Trophoblast cell (in vitro differentiated cells and primary cell): ENCODE results near the gene CPNE2.

Experiments
- DNase-seq, 2 donors: peaks; one replicate each; pipeline ENCODE4 v3.0.0-alpha.2; 2016
- H2AFZ ChIP-seq: 2 replicates; pipeline ENCODE4 v1.6.1; 2013; ENCODE audit warnings: low read length, moderate library complexity, mild to moderate bottlenecking; ENCODE audit not compliant: insufficient read depth, poor library complexity
- H2AK5ac ChIP-seq: 2 replicates; pipeline ENCODE4 v1.6.1; 2013; ENCODE audit warnings: mild to moderate bottlenecking, low read length
- H2BK120ac ChIP-seq: 2 replicates; pipeline ENCODE4 v1.6.1; 2013; ENCODE audit warnings: low read length, mild to moderate bottlenecking, moderate library complexity; ENCODE audit not compliant: insufficient read depth, poor library complexity
- H2BK12ac ChIP-seq: 2 replicates; pipeline ENCODE4 v1.6.1; 2013; ENCODE audit warnings: mild to moderate bottlenecking, low read length, moderate library complexity
- H2BK5ac ChIP-seq: 2 replicates; pipeline ENCODE4 v1.6.1; 2013; ENCODE audit warnings: low read length, low read depth, moderate library complexity, mild to moderate bottlenecking; ENCODE audit not compliant: poor library complexity
- H3K14ac ChIP-seq: 2 replicates; pipeline ENCODE4 v1.6.1; 2013; ENCODE audit warnings: mild to moderate bottlenecking, low read length
- H3K18ac ChIP-seq: 2 replicates; pipeline ENCODE4 v1.6.1; 2013; ENCODE audit warnings: mild to moderate bottlenecking, low read length
- H3K23ac ChIP-seq: 2 replicates; pipeline ENCODE4 v1.6.1; 2013; ENCODE audit warnings: low read length
- H3K27ac ChIP-seq: 2 replicates; pipeline ENCODE4 v1.5.1; 2013; ENCODE audit warnings: low read depth, mild to moderate bottlenecking, inconsistent platforms, low read length, moderate library complexity
- H3K27me3 ChIP-seq: 2 replicates; pipeline ENCODE4 v1.6.1; 2013; ENCODE audit warnings: inconsistent platforms, mild to moderate bottlenecking, low read length, moderate library complexity; ENCODE audit not compliant: insufficient read depth
- H3K36me3 ChIP-seq, 2 experiments: 1 replicate in 1 of 2; 2 replicates in 1 of 2; pipeline ENCODE4 v1.6.1; 2013; ENCODE audit warnings: low read length in 2 of 2, mild to moderate bottlenecking in 2 of 2, moderate library complexity in 1 of 2; ENCODE audit not compliant: insufficient read depth in 2 of 2, control insufficient read depth in 1 of 2
- H3K4ac ChIP-seq: 2 replicates; pipeline ENCODE4 v1.6.1; 2013; ENCODE audit warnings: low read depth, mild to moderate bottlenecking, low read length, moderate library complexity
- H3K4me1 ChIP-seq, 2 experiments: 1 replicate in 1 of 2; 2 replicates in 1 of 2; pipeline ENCODE4 v1.6.1; 2013; ENCODE audit warnings: low read length in 2 of 2, mild to moderate bottlenecking in 2 of 2, moderate library complexity in 1 of 2; ENCODE audit not compliant: insufficient read depth in 2 of 2, control insufficient read depth in 1 of 2
- H3K4me2 ChIP-seq: 2 replicates; pipeline ENCODE4 v1.6.1; 2013; ENCODE audit warnings: inconsistent platforms, mild to moderate bottlenecking, low read length, moderate library complexity
- H3K4me3 ChIP-seq: 2 replicates; pipeline ENCODE4 v1.5.1; 2013; ENCODE audit warnings: mild to moderate bottlenecking, low read depth, low read length, inconsistent platforms
- H3K79me1 ChIP-seq: one replicate; pipeline ENCODE4 v1.6.1; 2013; ENCODE audit warnings: low read length
- H3K79me2 ChIP-seq: 2 replicates; pipeline ENCODE4 v1.6.1; 2013; ENCODE audit warnings: low read length, mild to moderate bottlenecking; ENCODE audit not compliant: control insufficient read depth, insufficient read depth, poor library complexity
- H3K9ac ChIP-seq: 2 replicates; pipeline ENCODE4 v1.6.1; 2013; ENCODE audit warnings: mild to moderate bottlenecking, low read length
- H3K9me3 ChIP-seq: 2 replicates; pipeline ENCODE4 v1.6.1; 2013; ENCODE audit warnings: low read depth, mild to moderate bottlenecking, control low read depth, inconsistent platforms, low read length; ENCODE audit not compliant: insufficient read depth
- H4K12ac ChIP-seq: 2 replicates; pipeline ENCODE4 v1.6.1; 2013; ENCODE audit warnings: low read depth, mild to moderate bottlenecking, low read length, moderate library complexity
- H4K8ac ChIP-seq: 2 replicates; pipeline ENCODE4 v1.6.1; 2013; ENCODE audit warnings: low read depth, mild to moderate bottlenecking, low read length, moderate library complexity
- H4K91ac ChIP-seq: one replicate; pipeline ENCODE4 v1.6.1; 2013; ENCODE audit warnings: low read depth, mild to moderate bottlenecking, low read length, moderate library complexity
- WGBS: extraction: QIAGEN DNeasy Blood & Tissue Kit; methylation state at CpG from one replicate; pipeline ENCODE4 v1.1.7; 2013; ENCODE audit warnings: missing lambda C conversion rate; ENCODE audit not compliant: insufficient read length, insufficient coverage; ENCODE audit errors: extremely low coverage; 5-methylcytosine and 5-hydroxymethylcytosine counted together

CPNE2 gene

GRCh38 chr16:57133031-57133430 lies 40.6 kb downstream of the CPNE2 start:
- Histone ChIP-seq H3K4ac (no peak overlapping the region), H3K4me1 (peaks cover 0 to 5% of the 10 kb centered on the region in 2 experiments), H3K36me3 (peaks cover 14 to 19% of the 10 kb centered on the region in 2 experiments), H2BK120ac (no peak overlapping the region), H3K9me3 (peaks cover 1% of the 10 kb centered on the region), H2BK5ac (no peak overlapping the region), H4K8ac (no peak overlapping the region), H3K14ac (no peak overlapping the region), H3K79me1 (no peaks in the 10 kb centered on the region), H4K12ac (no peak overlapping the region), H3K4me3 (no peak overlapping the region), H3K79me2 (no peaks in the 10 kb centered on the region), H3K9ac (no peak overlapping the region), H2AK5ac (no peak overlapping the region), H3K23ac (no peak overlapping the region), H2BK12ac (no peak overlapping the region), H3K27ac (no peak overlapping the region), H3K27me3 (no peaks in the 10 kb centered on the region), H3K18ac (no peak overlapping the region), H3K4me2 (no peak overlapping the region), H4K91ac (no peak overlapping the region), H2AFZ (no peak overlapping the region)
- DNase-seq, result no peak
- WGBS, result no CpG with 5 or more reads among the region's 4 CpGs

- no peak overlapping the region for H4K12ac ChIP-seq
- H3K4me3 ChIP-seq, result no peak overlapping the region
- WGBS, result no CpG with 5 or more reads among the region's 10 CpGs
Observed at GRCh38 chr16:57133886-57134285, 41.5 kb downstream of the CPNE2 start.

GRCh38 chr16:57134982-57135381 lies 42.6 kb downstream of the CPNE2 start:
- H3K23ac ChIP-seq, result no peak overlapping the region
- H3K4ac ChIP-seq, result no peak overlapping the region
- H3K9me3 ChIP-seq, result peaks cover 3% of the 10 kb centered on the region
- WGBS, result no CpG with 5 or more reads among the region's 2 CpGs
- peaks cover 14 to 15% of the 10 kb centered on the region in 2 experiments for H3K36me3 ChIP-seq
- H3K4me3 ChIP-seq, result no peak overlapping the region
- H3K4me2 ChIP-seq, result no peak overlapping the region
- peaks cover 8 to 15% of the 10 kb centered on the region in 2 experiments for H3K4me1 ChIP-seq
- H3K9ac ChIP-seq, result no peak overlapping the region
- no peak overlapping the region for H3K18ac ChIP-seq
- H3K79me2 ChIP-seq, result no peaks in the 10 kb centered on the region
- H2BK5ac ChIP-seq, result no peak overlapping the region
- no peak overlapping the region for H2AFZ ChIP-seq
- no peak overlapping the region for H4K8ac ChIP-seq
- H3K79me1 ChIP-seq, result no peaks in the 10 kb centered on the region
- no peak overlapping the region for H3K14ac ChIP-seq
- H2AK5ac ChIP-seq, result no peak overlapping the region
- H3K27ac ChIP-seq, result no peak overlapping the region
- H2BK120ac ChIP-seq, result no peak overlapping the region
- no peaks in the 10 kb centered on the region for H3K27me3 ChIP-seq
- H2BK12ac ChIP-seq, result no peak overlapping the region
- DNase-seq, result no peak
- H4K91ac ChIP-seq, result no peak overlapping the region
- no peak overlapping the region for H4K12ac ChIP-seq

More at GRCh38 chr16:57133886-57134285, 41.5 kb downstream of the CPNE2 start:
- H4K8ac ChIP-seq, result no peak overlapping the region
- no peak overlapping the region for H3K27ac ChIP-seq
- H4K91ac ChIP-seq, result no peak overlapping the region
- no peaks in the 10 kb centered on the region for H3K79me1 ChIP-seq
- H2BK120ac ChIP-seq, result no peak overlapping the region
- H2AK5ac ChIP-seq, result no peak overlapping the region
- H3K18ac ChIP-seq, result no peak overlapping the region
- no peak overlapping the region for H2BK12ac ChIP-seq
- no peak overlapping the region for H3K4ac ChIP-seq
- H2BK5ac ChIP-seq, result no peak overlapping the region
- H3K9me3 ChIP-seq, result peaks cover 3% of the 10 kb centered on the region
- H3K23ac ChIP-seq, result no peak overlapping the region
- no peaks in the 10 kb centered on the region for H3K27me3 ChIP-seq
- no peak for DNase-seq
- H3K36me3 ChIP-seq, result peaks cover 14 to 18% of the 10 kb centered on the region in 2 experiments
- H3K4me2 ChIP-seq, result no peak overlapping the region
- no peak overlapping the region for H2AFZ ChIP-seq
- H3K4me1 ChIP-seq, result peaks cover 5 to 7% of the 10 kb centered on the region in 2 experiments
- no peaks in the 10 kb centered on the region for H3K79me2 ChIP-seq
- no peak overlapping the region for H3K9ac ChIP-seq
- H3K14ac ChIP-seq, result no peak overlapping the region

- no peak overlapping the region for H3K4me3 ChIP-seq
- no peak overlapping the region for H3K4ac ChIP-seq
- no peak overlapping the region for H3K9ac ChIP-seq
- H3K4me1 ChIP-seq, result peaks cover 8 to 22% of the 10 kb centered on the region in 2 experiments
- H3K27ac ChIP-seq, result no peak overlapping the region
- H3K9me3 ChIP-seq, result peaks cover 3% of the 10 kb centered on the region
- no peaks in the 10 kb centered on the region for H3K79me1 ChIP-seq
- H2AFZ ChIP-seq, result no peak overlapping the region
- H4K8ac ChIP-seq, result no peak overlapping the region
- H2BK120ac ChIP-seq, result no peak overlapping the region
- no peaks in the 10 kb centered on the region for H3K27me3 ChIP-seq
- H4K91ac ChIP-seq, result no peak overlapping the region
- no peak overlapping the region for H3K18ac ChIP-seq
- H2AK5ac ChIP-seq, result no peak overlapping the region
- H3K23ac ChIP-seq, result no peak overlapping the region
- H3K79me2 ChIP-seq, result no peaks in the 10 kb centered on the region
- H4K12ac ChIP-seq, result no peak overlapping the region
- H2BK5ac ChIP-seq, result no peak overlapping the region
- no peak overlapping the region for H3K4me2 ChIP-seq
- WGBS, result no CpG with 5 or more reads among the region's 14 CpGs
- DNase-seq, result no peak
- H3K14ac ChIP-seq, result no peak overlapping the region
- peaks cover 10 to 14% of the 10 kb centered on the region in 2 experiments for H3K36me3 ChIP-seq
- no peak overlapping the region for H2BK12ac ChIP-seq
Observed at GRCh38 chr16:57137043-57137442, 44.7 kb downstream of the CPNE2 start.
